WERI-Rb-1 (cell line): ENCODE data around the gene FRMD4A.

Experiments
- DNase-seq: peaks from one replicate; pipeline ENCODE4 v3.0.0-alpha.2; 2020
- H3K27ac ChIP-seq: fragments of 250-450 bp; sonication (Bioruptor Pico); 2 replicates; pipeline ENCODE4 v1.5.1; 2020; ENCODE audit warnings: mild to moderate bottlenecking, moderate library complexity
- H3K27me3 ChIP-seq: fragments of 250-450 bp; sonication (Bioruptor Pico); 2 replicates; pipeline ENCODE4 v1.5.1; 2021; ENCODE audit warnings: mild to moderate bottlenecking, low read depth, moderate library complexity; ENCODE audit not compliant: insufficient read depth, severe bottlenecking
- H3K36me3 ChIP-seq: fragments of 250-450 bp; sonication (Bioruptor Pico); 2 replicates; pipeline ENCODE4 v1.5.1; 2020; ENCODE audit warnings: mild to moderate bottlenecking, moderate library complexity
- H3K4me3 ChIP-seq: 2 replicates; pipeline ENCODE4 v1.5.1; 2011; ENCODE audit warnings: low read depth, mild to moderate bottlenecking, control low read depth, low read length
- H3K9me3 ChIP-seq: fragments of 250-450 bp; sonication (Bioruptor Pico); 2 replicates; pipeline ENCODE4 v1.5.1; 2021; ENCODE audit warnings: mild to moderate bottlenecking, moderate library complexity; ENCODE audit not compliant: severe bottlenecking
- TF ChIP-seq, protein P1 (sequence below): IDR thresholded peaks from 2 replicates; pipeline ENCODE4 v1.5.1; 2011; ENCODE audit warnings: low read depth, mild to moderate bottlenecking, control low read depth, inconsistent platforms, low read length

FRMD4A gene

DNA sequence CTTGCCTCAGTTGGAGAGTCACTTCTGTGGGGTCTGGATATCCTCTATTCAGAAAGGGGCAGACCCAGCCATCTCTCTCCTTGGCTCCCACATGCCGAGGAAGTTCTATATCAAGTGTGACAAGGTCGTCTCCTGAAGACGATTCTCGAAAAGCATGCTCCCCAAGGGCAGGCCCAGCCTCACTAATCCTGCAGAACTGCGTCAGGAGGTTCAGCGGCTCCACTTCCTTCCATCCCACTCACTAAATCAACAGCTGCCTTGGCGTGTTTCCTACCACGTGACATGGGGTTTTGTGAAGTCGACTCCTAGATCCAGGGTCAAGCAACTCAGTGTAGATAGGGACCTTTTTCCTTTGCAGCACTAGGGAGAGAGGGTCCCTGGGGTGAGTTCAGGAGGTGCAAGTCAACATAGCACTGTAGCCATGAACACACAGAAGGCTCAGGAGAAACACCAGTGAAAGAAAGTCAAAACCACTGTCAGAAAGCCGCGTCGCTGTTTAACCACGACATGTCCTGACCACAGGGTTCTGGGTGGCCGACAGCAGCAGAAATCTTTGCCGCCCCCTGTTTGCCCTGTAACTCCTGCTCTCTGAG is 587.5 kb downstream of the FRMD4A start:
- H3K27ac ChIP-seq = no peak overlapping the region
- TF ChIP-seq, protein P1, sequence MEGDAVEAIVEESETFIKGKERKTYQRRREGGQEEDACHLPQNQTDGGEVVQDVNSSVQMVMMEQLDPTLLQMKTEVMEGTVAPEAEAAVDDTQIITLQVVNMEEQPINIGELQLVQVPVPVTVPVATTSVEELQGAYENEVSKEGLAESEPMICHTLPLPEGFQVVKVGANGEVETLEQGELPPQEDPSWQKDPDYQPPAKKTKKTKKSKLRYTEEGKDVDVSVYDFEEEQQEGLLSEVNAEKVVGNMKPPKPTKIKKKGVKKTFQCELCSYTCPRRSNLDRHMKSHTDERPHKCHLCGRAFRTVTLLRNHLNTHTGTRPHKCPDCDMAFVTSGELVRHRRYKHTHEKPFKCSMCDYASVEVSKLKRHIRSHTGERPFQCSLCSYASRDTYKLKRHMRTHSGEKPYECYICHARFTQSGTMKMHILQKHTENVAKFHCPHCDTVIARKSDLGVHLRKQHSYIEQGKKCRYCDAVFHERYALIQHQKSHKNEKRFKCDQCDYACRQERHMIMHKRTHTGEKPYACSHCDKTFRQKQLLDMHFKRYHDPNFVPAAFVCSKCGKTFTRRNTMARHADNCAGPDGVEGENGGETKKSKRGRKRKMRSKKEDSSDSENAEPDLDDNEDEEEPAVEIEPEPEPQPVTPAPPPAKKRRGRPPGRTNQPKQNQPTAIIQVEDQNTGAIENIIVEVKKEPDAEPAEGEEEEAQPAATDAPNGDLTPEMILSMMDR = no peak

GRCh38 chr10:13741438-13741837 is 589.3 kb downstream of the FRMD4A start:
- Histone ChIP-seq H3K27ac (no peak overlapping the region), H3K4me3 (no peak overlapping the region), H3K9me3 (no peaks in the 10 kb centered on the region), H3K36me3 (no peaks in the 10 kb centered on the region), H3K27me3 (no peaks in the 10 kb centered on the region)
- TF ChIP-seq, protein P1 = no peak
- DNase-seq = no peak

More for the DNA sequence above, 587.5 kb downstream of the FRMD4A start:
- Histone ChIP-seq H3K27me3 (no peaks in the 10 kb centered on the region), H3K4me3 (no peak overlapping the region), H3K9me3 (no peaks in the 10 kb centered on the region), H3K36me3 (no peaks in the 10 kb centered on the region)
- DNase-seq = no peak

- no peak for DNase-seq
- H3K36me3 ChIP-seq = no peaks in the 10 kb centered on the region
- no peak overlapping the region for H3K27ac ChIP-seq
- TF ChIP-seq, protein P1 = no peak
- H3K27me3 ChIP-seq = no peaks in the 10 kb centered on the region
- no peaks in the 10 kb centered on the region for H3K9me3 ChIP-seq
- no peak overlapping the region for H3K4me3 ChIP-seq
These were observed 590.3 kb downstream of the FRMD4A start for GRCh38 chr10:13740461-13740860.

GRCh38 chr10:13739183-13739582 is 591.5 kb downstream of the FRMD4A start:
- Histone ChIP-seq H3K27ac (no peak overlapping the region), H3K36me3 (no peaks in the 10 kb centered on the region), H3K4me3 (no peak overlapping the region), H3K9me3 (no peaks in the 10 kb centered on the region), H3K27me3 (no peaks in the 10 kb centered on the region)
- DNase-seq = no peak
- TF ChIP-seq, protein P1 = no peak

DNA sequence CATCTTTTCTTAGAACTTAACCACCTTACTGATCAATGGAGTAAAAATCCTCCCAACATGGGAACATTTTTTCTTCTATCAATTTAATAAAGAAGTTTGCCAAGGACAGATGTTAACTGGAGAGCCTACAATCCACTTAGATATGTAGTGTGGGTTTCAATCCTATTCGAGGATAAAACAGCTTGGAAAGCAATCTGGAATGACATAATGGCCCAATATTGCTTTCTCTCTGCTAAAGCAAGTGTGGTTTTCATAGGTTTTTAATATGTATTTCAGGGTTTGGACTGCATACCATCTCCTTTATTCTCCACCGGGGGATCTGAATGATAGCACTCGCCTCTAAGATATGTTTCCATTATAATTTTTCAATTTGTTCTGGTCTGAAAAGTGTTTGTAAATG is 594.2 kb downstream of the FRMD4A start:
- Histone ChIP-seq H3K4me3 (no peak overlapping the region), H3K9me3 (no peaks in the 10 kb centered on the region), H3K36me3 (no peaks in the 10 kb centered on the region), H3K27me3 (no peaks in the 10 kb centered on the region), H3K27ac (no peak overlapping the region)
- TF ChIP-seq, protein P1 = no peak
- DNase-seq = no peak

DNA sequence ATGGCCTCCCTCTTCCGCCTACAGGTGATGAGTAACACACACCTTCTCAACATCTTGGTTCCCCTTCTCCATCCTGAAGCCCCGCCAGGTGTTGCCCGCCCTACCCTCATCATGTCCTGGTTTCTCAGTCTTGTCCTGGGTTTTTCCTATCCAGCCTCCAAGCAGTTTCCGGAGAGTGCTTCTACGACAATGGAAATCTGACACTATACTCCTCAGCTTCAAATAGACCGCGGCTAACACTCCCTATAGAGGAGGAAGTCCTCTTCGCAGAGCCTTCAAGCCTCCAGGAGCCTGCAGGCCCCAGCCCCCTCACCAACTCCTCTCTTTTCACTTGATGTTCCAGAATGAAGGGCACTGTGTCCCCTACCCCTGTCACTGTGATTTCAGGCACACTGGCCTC is 596.6 kb downstream of the FRMD4A start:
- DNase-seq = no peak
- Histone ChIP-seq H3K4me3 (no peak overlapping the region), H3K27me3 (no peaks in the 10 kb centered on the region), H3K27ac (no peak overlapping the region), H3K9me3 (no peaks in the 10 kb centered on the region), H3K36me3 (no peaks in the 10 kb centered on the region)
- TF ChIP-seq, protein P1 = no peak
